ENCODE data around the gene GRIN3B.

DNA sequence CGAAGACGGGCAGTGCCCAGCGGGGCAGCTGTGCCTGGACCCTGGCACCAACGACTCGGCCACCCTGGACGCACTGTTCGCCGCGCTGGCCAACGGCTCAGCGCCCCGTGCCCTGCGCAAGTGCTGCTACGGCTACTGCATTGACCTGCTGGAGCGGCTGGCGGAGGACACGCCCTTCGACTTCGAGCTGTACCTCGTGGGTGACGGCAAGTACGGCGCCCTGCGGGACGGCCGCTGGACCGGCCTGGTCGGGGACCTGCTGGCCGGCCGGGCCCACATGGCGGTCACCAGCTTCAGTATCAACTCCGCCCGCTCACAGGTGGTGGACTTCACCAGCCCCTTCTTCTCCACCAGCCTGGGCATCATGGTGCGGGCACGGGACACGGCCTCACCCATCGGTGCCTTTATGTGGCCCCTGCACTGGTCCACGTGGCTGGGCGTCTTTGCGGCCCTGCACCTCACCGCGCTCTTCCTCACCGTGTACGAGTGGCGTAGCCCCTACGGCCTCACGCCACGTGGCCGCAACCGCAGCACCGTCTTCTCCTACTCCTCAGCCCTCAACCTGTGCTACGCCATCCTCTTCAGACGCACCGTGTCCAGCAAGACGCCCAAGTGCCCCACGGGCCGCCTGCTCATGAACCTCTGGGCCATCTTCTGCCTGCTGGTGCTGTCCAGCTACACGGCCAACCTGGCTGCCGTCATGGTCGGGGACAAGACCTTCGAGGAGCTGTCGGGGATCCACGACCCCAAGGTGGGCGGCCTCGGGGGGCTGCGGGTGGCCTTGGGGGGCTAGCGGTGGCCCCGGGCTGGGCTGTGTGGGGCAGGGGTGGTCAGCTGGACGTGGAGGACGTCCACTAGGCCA, 4.8 kb downstream of the GRIN3B start:
- TF ChIP-seq, protein P1, sequence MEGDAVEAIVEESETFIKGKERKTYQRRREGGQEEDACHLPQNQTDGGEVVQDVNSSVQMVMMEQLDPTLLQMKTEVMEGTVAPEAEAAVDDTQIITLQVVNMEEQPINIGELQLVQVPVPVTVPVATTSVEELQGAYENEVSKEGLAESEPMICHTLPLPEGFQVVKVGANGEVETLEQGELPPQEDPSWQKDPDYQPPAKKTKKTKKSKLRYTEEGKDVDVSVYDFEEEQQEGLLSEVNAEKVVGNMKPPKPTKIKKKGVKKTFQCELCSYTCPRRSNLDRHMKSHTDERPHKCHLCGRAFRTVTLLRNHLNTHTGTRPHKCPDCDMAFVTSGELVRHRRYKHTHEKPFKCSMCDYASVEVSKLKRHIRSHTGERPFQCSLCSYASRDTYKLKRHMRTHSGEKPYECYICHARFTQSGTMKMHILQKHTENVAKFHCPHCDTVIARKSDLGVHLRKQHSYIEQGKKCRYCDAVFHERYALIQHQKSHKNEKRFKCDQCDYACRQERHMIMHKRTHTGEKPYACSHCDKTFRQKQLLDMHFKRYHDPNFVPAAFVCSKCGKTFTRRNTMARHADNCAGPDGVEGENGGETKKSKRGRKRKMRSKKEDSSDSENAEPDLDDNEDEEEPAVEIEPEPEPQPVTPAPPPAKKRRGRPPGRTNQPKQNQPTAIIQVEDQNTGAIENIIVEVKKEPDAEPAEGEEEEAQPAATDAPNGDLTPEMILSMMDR (IDR thresholded peaks at IDR 0.05) = no peak
- TF ChIP-seq POLR2A (IDR thresholded peaks at IDR 0.05) = no peak
- TF ChIP-seq POLR2AphosphoS5 (IDR thresholded peaks at IDR 0.05) = no peak

All from breast epithelium (tissue), 3 donors.